ENCODE measurements around the gene TCF4.

- TF ChIP-seq CTCF (conservative IDR thresholded peaks at IDR 0.05; ENCODE audit: low read depth in 2 of 2): no peak
- TF ChIP-seq POLR2AphosphoS5 (IDR thresholded peaks at IDR 0.05; ENCODE audit: low read depth): no peak
Measured at GRCh38 chr18:55227771-55228170, 360.2 kb downstream of the TCF4 start.

Data from GM23338 (cell line).